ENCODE results near the gene SMDT1.

SMDT1 gene

DNA sequence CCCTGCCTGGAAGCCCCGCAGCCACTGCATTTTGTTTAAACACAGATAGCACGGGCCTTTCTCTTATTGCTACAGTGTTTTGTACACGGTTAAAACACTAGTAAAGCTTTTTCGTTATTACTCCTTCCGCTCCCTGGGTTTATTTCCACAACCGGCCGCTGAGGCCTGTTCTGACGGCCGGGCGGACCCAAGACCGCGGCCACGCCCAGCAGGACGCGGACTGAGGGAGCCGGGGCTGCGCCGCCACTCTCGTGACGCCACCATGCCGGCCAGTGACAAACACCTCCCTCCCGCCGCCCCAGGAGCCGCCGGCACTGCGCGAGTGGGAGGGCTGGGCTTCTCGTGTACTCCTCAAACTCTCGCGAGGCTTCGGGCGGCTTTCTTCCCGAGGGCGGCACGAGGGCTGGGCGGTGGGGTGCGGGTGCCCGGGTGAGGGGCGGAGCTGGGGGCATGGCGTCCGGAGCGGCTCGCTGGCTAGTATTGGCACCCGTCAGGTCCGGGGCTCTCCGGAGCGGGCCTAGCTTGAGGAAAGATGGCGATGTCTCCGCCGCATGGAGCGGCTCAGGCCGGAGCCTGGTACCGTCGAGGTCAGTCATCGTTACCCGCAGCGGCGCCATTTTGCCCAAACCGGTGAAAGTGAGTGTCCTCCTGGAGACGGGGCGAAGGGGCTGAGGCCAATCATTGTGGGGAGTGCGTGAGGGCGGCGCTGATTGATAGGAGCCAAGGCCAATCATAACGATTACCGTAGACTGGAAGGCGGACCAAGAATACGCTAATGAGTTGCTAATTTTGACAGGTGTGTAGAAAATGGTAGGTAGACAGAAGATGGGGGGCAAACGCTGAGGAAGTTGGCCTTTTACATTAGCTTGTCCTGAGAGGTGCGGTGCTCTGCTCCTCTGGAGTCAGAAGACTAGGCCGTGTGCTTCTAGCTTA, at the start of gene SMDT1:
TSS of gene SMDT1 (plus strand) at position 382 of the 933 bp plus-strand sequence. CDS start at position 451, 69 bp downstream.
- DNase-seq (ENCODE audit: low read depth, low spot score), result peak; percentile 99

GRCh38 chr22:42033263-42034181, 46.0 kb upstream of the SMDT1 start:
- DNase-seq (ENCODE audit: low read depth, low spot score), result no peak

DNA sequence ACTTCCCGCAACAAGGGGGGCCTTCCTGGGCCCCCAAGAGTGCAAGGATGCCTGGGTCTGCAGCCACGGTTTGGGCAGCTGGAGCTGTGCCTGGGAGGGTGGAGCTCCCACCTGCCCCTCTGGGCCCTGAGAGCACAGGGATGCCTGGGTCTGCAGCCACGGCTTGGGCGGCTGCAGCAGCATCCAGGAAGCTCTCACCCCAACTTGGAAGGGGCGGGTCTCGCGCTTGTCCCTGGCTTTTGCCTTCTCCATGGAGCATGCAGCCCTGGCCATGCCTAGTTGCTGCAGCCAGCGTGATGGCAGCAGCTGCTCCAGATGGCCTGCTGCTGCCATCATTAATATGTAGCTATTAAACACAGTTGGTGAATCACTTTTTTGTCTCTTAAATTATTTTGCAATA, 44.2 kb upstream of the SMDT1 start:
- DNase-seq (ENCODE audit: low read depth, low spot score), result no peak

DNA sequence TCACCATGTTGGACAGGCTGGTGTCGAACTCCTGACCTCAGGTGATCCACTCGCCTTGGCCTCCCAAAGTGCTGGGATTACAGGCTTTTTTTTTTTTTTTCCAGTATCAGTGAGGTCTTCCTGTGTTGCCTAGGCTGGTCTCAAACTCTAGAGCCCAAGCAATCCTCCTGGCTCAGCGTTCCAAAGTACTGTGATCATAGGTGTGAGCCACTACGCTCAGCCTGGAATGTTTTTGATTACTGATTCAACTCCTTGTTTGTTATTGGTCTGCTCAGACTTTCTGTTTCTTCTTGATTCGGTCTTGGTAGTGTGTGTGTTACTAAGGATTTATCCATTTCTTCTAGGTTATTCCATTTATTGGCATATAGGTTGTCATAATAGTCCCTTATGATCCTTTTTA, 40.2 kb upstream of the SMDT1 start:
- DNase-seq (ENCODE audit: low read depth, low spot score), result no peak

DNA sequence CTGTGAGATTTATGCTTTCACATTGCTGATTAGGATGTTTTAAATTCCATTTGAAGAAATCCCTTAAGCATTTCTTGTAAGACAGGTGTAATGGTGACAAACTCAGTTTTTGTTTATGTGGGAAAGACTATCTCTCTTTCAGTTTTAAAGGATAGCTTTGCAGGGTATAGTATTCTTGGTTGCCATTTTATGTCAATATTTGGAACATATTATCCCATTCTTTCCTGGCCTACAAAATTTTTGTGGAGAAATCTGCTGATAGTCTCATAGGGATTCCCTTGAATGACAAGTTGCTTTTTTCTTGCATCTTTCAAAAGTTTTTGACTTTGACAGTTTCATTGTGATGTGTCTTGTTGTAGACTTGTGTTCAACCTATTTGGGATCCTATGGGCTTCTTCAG, 37.7 kb upstream of the SMDT1 start:
- DNase-seq (ENCODE audit: low read depth, low spot score), result no peak

GRCh38 chr22:42050641-42051180, 28.8 kb upstream of the SMDT1 start:
- no peak for DNase-seq (ENCODE audit: low read depth, low spot score)

GRCh38 chr22:42052765-42053164, 26.7 kb upstream of the SMDT1 start:
- no peak for DNase-seq (ENCODE audit: low read depth, low spot score)

DNA sequence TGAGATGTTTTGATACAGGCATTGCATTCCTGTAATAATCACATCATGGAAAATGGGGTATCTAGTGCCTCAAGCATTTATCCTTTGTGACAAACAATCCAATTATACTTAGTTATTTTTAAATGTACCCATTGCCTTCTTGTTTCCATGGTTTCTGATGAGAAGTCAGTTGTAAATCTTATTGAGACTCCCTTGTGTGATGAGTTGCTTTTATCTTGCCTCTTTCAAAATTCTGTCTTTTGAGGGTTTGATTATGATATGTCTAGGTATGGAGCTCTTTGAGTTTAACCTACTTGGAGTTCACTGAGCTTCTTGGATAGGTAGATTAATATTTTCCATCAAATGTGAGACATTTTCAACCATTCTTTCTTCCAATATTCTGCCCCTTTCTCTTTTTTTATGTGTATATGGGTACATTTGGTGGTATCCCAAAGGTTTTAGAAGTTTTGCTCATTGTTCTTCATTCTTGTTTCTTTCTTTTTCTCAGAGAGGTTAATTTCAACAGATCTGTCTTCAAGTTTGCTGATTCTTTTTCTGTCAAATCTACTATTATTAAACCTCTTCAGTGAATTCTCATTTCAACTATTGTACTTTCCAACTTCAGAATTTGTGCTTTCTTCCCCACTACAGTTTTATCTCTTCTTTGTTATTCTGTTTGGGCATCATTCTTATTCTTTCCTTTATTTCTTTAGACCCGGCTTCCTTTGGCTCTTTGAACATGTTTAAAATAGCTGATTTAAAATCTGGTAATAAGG, 22.6 kb upstream of the SMDT1 start:
- no peak for DNase-seq (ENCODE audit: low read depth, low spot score)

GRCh38 chr22:42060489-42060888, 19.0 kb upstream of the SMDT1 start:
- no peak for DNase-seq (ENCODE audit: low read depth, low spot score)

GRCh38 chr22:42061041-42061440, 18.5 kb upstream of the SMDT1 start:
- no peak for DNase-seq (ENCODE audit: low read depth, low spot score)

DNA sequence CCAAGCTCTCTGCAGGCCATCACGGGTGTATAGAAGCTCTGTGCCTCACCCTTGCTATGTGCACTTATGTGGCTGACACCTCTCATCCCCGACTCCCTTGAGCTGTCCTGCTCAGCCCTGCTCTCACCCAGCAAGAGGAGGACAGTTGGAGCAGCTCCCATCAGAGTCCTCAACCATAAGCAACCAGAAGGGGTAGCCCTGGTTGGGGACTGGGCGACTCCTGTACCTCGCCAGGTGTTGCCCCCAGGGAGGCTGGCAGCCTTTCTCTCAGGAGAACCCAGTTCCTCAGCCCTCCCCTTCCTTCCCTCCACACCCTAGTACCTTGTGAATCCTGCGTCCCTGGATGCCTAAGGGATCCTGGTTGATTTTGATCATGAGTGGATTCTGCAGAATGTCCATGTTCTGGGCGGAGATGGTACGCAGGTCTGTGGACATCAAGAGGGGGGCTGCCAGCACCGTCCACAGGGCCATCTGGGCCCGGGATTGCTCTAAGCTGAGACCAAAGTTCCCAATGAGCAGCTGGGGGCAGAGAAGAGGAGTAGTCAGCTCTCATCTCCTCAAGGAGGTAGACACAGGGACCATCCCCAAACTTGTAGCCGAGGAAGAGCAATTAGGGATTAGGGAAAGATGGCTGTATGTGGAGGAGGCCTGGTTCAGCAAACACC, 16.9 kb upstream of the SMDT1 start:
- no peak for DNase-seq (ENCODE audit: low read depth, low spot score)

DNA sequence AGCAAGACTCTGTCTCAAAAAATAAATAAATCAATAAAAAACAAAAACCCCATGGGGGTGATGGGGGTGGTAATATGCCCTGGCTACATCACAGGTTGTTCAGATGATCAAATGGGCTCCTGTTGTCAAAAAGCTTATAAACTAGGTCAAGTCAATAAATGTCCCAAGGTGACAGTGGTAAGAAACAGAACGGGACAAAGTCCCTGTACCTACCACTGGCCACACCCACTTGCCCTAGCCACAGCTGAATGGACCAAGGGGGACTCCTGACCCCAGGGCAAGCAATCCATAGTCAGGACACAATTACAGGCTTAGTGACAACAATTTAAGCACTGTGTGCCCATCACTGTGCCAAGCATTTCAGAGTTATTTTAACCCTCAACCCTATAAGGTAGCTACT, 14.9 kb upstream of the SMDT1 start:
- DNase-seq (ENCODE audit: low read depth, low spot score), result no peak

DNA sequence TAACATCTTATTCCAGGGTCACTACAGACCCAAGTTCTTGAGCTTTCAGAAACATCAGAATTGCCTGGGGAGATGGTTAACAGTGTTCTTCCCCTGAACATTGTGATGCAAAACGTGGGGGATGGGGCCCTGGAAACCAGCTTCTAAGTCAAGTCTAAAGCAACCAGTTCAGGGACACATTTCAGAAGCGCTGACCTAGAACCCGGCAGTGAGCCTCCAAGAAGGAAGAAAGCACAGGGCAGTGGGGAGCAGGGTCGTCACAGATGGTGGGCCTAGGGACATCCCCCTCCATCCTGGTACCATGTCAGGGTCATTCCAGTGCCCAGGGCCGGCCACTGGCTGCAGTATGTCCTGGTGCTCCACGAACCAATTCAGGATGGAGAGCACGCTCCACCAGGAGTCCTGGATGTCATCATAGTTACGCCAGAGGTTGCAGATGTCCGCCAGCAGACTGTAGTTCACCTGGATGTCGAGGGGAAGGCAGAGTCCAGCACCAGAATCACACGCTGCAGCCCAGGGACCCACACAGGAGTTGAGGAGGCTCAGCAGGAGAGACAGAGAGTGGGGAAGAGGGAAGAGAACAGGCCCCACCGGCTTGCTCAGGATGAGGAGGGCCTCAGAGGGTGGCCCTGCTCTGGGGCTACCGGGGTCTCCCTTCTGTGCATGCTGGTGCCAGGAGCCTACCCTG, 13.9 kb upstream of the SMDT1 start:
- DNase-seq (ENCODE audit: low read depth, low spot score), result no peak

GRCh38 chr22:42066126-42066761, 13.3 kb upstream of the SMDT1 start:
- no peak for DNase-seq (ENCODE audit: low read depth, low spot score)

- no peak for DNase-seq (ENCODE audit: low read depth, low spot score)
Observed at GRCh38 chr22:42066937-42067336, 12.6 kb upstream of the SMDT1 start.

GRCh38 chr22:42067671-42068251, 11.7 kb upstream of the SMDT1 start:
- no peak for DNase-seq (ENCODE audit: low read depth, low spot score)

DNA sequence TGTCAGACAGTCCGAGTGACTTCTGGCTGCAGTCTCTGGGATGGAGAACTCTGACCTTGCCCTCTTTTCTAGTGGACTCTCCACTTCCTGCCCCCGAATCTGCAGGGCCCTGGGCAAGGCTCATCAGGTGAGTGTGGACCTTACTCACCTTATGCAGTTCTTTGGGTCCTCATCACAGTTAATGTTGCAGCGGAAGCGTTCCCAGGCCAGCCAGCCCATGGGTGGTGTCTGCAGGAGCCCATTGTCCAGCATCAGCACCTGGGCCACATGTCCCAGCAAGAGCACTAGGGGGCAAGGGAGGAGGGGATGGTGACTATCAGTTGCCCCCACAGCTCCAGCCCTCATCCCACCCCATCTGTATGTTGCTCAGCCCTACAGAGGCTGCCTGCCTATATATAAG, 11.2 kb upstream of the SMDT1 start:
- no peak for DNase-seq (ENCODE audit: low read depth, low spot score)

DNA sequence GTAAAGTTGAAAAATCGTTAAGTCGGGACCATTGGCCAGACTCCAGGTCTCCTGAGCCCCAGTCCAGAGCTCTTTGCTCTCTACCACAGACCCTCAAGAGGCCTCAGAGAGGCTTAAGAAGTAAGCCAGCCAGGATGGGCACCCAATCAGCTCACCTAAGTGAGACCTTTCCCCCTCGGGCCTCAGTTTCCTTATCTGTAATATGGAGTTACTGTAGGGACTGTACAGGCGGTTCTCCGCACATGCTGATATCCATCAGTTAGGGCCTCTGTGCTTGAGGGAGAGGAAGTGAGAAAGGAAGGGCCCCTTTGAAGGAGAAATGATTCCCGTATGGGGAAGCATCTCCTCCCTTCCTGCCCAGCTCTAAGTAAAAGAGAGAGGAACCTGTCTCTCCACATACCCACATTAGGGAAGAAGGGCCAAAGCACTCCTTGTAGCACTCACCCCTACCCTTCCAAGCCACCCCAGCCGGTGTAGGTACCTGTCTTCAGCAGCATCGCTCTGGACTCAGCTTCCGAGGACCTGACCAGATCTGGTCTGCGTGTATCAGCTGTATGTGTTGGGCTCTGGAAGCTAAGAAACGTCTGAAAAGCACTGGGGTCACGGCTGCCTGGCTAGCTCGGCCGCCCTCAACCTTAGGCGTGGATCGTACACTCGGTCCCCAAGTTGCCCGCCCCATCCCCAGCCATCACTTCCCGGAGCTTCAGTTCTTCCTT, 9.5 kb upstream of the SMDT1 start:
- DNase-seq (ENCODE audit: low read depth, low spot score), result no peak

Measured in astrocyte of the hippocampus (primary cell).